GM12878 (cell line): ENCODE data around the gene C2orf80.

ENCODE experiments used
- ASH2L ChIP-seq: fragments of 300-600, 200-600 bp; sonication (generic); IDR thresholded peaks from 2 replicates; pipeline ENCODE4 v1.6.1; 2017; ENCODE audit warnings: low read depth, mild to moderate bottlenecking, borderline replicate concordance
- ATF2 ChIP-seq: IDR thresholded peaks from 2 replicates; pipeline ENCODE4 v1.6.1; 2012; ENCODE audit warnings: low read length, inconsistent platforms
- ATF3 ChIP-seq: IDR thresholded peaks from 2 replicates; pipeline ENCODE4 v1.6.1; 2011; ENCODE audit warnings: low read depth, mild to moderate bottlenecking, low read length, moderate library complexity, borderline replicate concordance; ENCODE audit errors: extremely low read depth
- CEBPB ChIP-seq, 2 experiments: fragments of 150-350 bp in 1 of 2; IDR thresholded peaks; 2 replicates each; pipeline ENCODE4 v1.6.1; 2012 to 2014; ENCODE audit warnings: low read depth in 2 of 2, low read length in 2 of 2, borderline replicate concordance in 1 of 2, inconsistent platforms in 1 of 2
- CTCF ChIP-seq, 3 experiments: IDR thresholded peaks in 2 of 3; conservative IDR thresholded peaks in 1 of 3; 2 replicates each; pipeline ENCODE4 v1.5.1; 2011; ENCODE audit warnings: low read depth in 3 of 3, low read length in 3 of 3, mild to moderate bottlenecking in 3 of 3, control low read depth in 2 of 3, moderate library complexity in 2 of 3, inconsistent platforms in 1 of 3, mixed read lengths in 1 of 3; ENCODE audit not compliant: control insufficient read depth in 2 of 3, insufficient read depth in 1 of 3; ENCODE audit errors: extremely low read depth in 1 of 3
- ESRRA ChIP-seq: IDR thresholded peaks from 2 replicates; pipeline ENCODE4 v1.6.1; 2012; ENCODE audit warnings: mild to moderate bottlenecking, low read length, improper control_type of control experiment
- FOS ChIP-seq: IDR thresholded peaks from 3 replicates; pipeline ENCODE4 v1.6.1; 2011; ENCODE audit warnings: borderline replicate concordance; ENCODE audit not compliant: insufficient read length; ENCODE audit errors: extremely low read depth
- HDAC6 ChIP-seq: fragments of 200-600 bp; sonication (generic); IDR thresholded peaks from one replicate; pipeline ENCODE4 v1.8.0; 2017; ENCODE audit warnings: antibody characterized with exemption; ENCODE audit not compliant: unreplicated experiment
- KDM1A ChIP-seq: fragments of 200-600 bp; sonication (generic); IDR thresholded peaks from 2 replicates; pipeline ENCODE4 v1.6.1; 2016; ENCODE audit warnings: borderline replicate concordance
- PAX8 ChIP-seq: fragments of 450-650 bp; IDR thresholded peaks from 2 replicates; pipeline ENCODE4 v1.6.1; 2017; ENCODE audit warnings: mild to moderate bottlenecking, moderate library complexity
- POLR2A ChIP-seq: IDR thresholded peaks from 2 replicates; pipeline ENCODE4 v1.6.1; 2011; ENCODE audit warnings: low read depth, mild to moderate bottlenecking, low read length
- POLR2AphosphoS5 ChIP-seq: IDR thresholded peaks from 2 replicates; pipeline ENCODE4 v1.6.1; 2011; ENCODE audit warnings: mild to moderate bottlenecking, low read length, inconsistent platforms
- RAD51 ChIP-seq: fragments of 450-650 bp; IDR thresholded peaks from 2 replicates; pipeline ENCODE4 v1.6.1; 2016; ENCODE audit warnings: moderate library complexity, mild to moderate bottlenecking, inconsistent platforms
- ZBTB4 ChIP-seq: fragments of 450-650 bp; formaldehyde crosslinking; IDR thresholded peaks from 2 replicates; pipeline ENCODE4 v1.4.0; 2022; ENCODE audit warnings: mild to moderate bottlenecking, moderate library complexity

GRCh38 chr2:208134928-208135586, 54.8 kb downstream of the C2orf80 start:
- TF ChIP-seq POLR2AphosphoS5 (no peak), CEBPB (IDR thresholded peaks at IDR 0.05; ENCODE audit: borderline replicate concordance in 1 of 2, low read depth in 2 of 2, low read length in 2 of 2) (no peak), CTCF (IDR thresholded peaks at IDR 0.05 in 2 of 3, conservative IDR thresholded peaks at IDR 0.05 in 1 of 3; ENCODE audit: control insufficient read depth in 2 of 3, extremely low read depth in 1 of 3, insufficient read depth in 1 of 3, low read depth in 3 of 3, low read length in 3 of 3) (no peak), ATF2 (no peak), KDM1A (no peak), ATF3 (no peak), POLR2A (no peak), FOS (no peak), ASH2L (no peak), ZBTB4 (CRISPR knock-in tag) (no peak), RAD51 (no peak), PAX8 (no peak), HDAC6 (no peak), ESRRA (no peak)
